IPS DF 6.9 (cell line): ENCODE results near the gene SASH1.

Source experiments
- DNase-seq: peaks from one replicate; pipeline ENCODE4 v3.0.0-alpha.2; 2013; ENCODE audit warnings: low read depth, low spot score
- H3K27ac ChIP-seq: one replicate; pipeline ENCODE4 v1.5.1; 2013; ENCODE audit warnings: low read length, control low read depth
- H3K27me3 ChIP-seq: 2 replicates; pipeline ENCODE4 v1.6.1; 2013; ENCODE audit warnings: mild to moderate bottlenecking, low read length; ENCODE audit not compliant: control insufficient read depth, insufficient read depth
- H3K36me3 ChIP-seq: 2 replicates; pipeline ENCODE4 v1.6.1; 2013; ENCODE audit warnings: low read length; ENCODE audit not compliant: control insufficient read depth, insufficient read depth
- H3K4me1 ChIP-seq: 2 replicates; pipeline ENCODE4 v1.6.1; 2013; ENCODE audit warnings: low read length; ENCODE audit not compliant: control insufficient read depth, insufficient read depth
- H3K4me3 ChIP-seq: 2 replicates; pipeline ENCODE4 v1.5.1; 2013; ENCODE audit warnings: mild to moderate bottlenecking, low read length
- H3K9me3 ChIP-seq: 2 replicates; pipeline ENCODE4 v1.6.1; 2013; ENCODE audit warnings: low read length, inconsistent platforms; ENCODE audit not compliant: control insufficient read depth, insufficient read depth
- WGBS: extraction: QIAGEN DNeasy Blood & Tissue Kit; methylation state at CpG from one replicate; pipeline ENCODE4 v1.1.7; 2013; ENCODE audit warnings: mixed read lengths, missing lambda C conversion rate; ENCODE audit not compliant: insufficient read length, insufficient coverage; 5-methylcytosine and 5-hydroxymethylcytosine counted together

SASH1 gene

GRCh38 chr6:148455225-148455624 lies 112.6 kb downstream of the SASH1 start:
- H3K27ac ChIP-seq: no peak overlapping the region
- no peaks in the 10 kb centered on the region for H3K27me3 ChIP-seq
- no peaks in the 10 kb centered on the region for H3K9me3 ChIP-seq
- WGBS: no CpG with 5 or more reads among the region's 10 CpGs
- DNase-seq: no peak
- H3K4me3 ChIP-seq: no peak overlapping the region
- no peaks in the 10 kb centered on the region for H3K36me3 ChIP-seq
- peaks cover 1% of the 10 kb centered on the region; the same call in 1 of the 2 replicates for H3K4me1 ChIP-seq

- no peak overlapping the region for H3K27ac ChIP-seq
These were observed 113.3 kb downstream of the SASH1 start for GRCh38 chr6:148455674-148456558.

GRCh38 chr6:148457137-148457842 lies 114.7 kb downstream of the SASH1 start:
- H3K9me3 ChIP-seq: no peaks in the 10 kb centered on the region
- no peak overlapping the region for H3K27ac ChIP-seq
- no CpG with 5 or more reads among the region's 10 CpGs for WGBS
- H3K36me3 ChIP-seq: no peaks in the 10 kb centered on the region
- no peak for DNase-seq
- no peak overlapping the region for H3K4me3 ChIP-seq
- no peaks in the 10 kb centered on the region for H3K27me3 ChIP-seq
- H3K4me1 ChIP-seq: peaks cover 1% of the 10 kb centered on the region; the same call in 1 of the 2 replicates

More at GRCh38 chr6:148455674-148456558, 113.3 kb downstream of the SASH1 start:
- peaks cover 1% of the 10 kb centered on the region; the same call in 1 of the 2 replicates for H3K4me1 ChIP-seq
- no peaks in the 10 kb centered on the region for H3K36me3 ChIP-seq
- no peak for DNase-seq
- H3K9me3 ChIP-seq: no peaks in the 10 kb centered on the region
- no peak overlapping the region for H3K4me3 ChIP-seq
- WGBS: no CpG with 5 or more reads among the region's 20 CpGs
- no peaks in the 10 kb centered on the region for H3K27me3 ChIP-seq

GRCh38 chr6:148457843-148458159 lies 115.2 kb downstream of the SASH1 start:
- H3K9me3 ChIP-seq: no peaks in the 10 kb centered on the region
- no CpG with 5 or more reads among the region's 4 CpGs for WGBS
- H3K36me3 ChIP-seq: no peaks in the 10 kb centered on the region
- no peak overlapping the region for H3K27ac ChIP-seq
- H3K4me1 ChIP-seq: peaks cover 1% of the 10 kb centered on the region; the same call in 1 of the 2 replicates
- no peak overlapping the region for H3K4me3 ChIP-seq
- no peak for DNase-seq
- H3K27me3 ChIP-seq: no peaks in the 10 kb centered on the region

GRCh38 chr6:148459238-148459637 lies 116.6 kb downstream of the SASH1 start:
- Histone ChIP-seq H3K4me1 (peaks cover 1% of the 10 kb centered on the region; the same call in 1 of the 2 replicates), H3K9me3 (no peaks in the 10 kb centered on the region), H3K27ac (no peak overlapping the region), H3K27me3 (no peaks in the 10 kb centered on the region), H3K36me3 (no peaks in the 10 kb centered on the region), H3K4me3 (no peak overlapping the region)
- DNase-seq: no peak
- no CpG with 5 or more reads among the region's 4 CpGs for WGBS

- no peaks in the 10 kb centered on the region for H3K27me3 ChIP-seq
- no peaks in the 10 kb centered on the region for H3K36me3 ChIP-seq
- DNase-seq: no peak
- H3K4me3 ChIP-seq: no peak overlapping the region
- no peaks in the 10 kb centered on the region for H3K9me3 ChIP-seq
- WGBS: no CpG with 5 or more reads among the region's 6 CpGs
- H3K27ac ChIP-seq: no peak overlapping the region
- no peaks in the 10 kb centered on the region for H3K4me1 ChIP-seq
These were observed 118.4 kb downstream of the SASH1 start for GRCh38 chr6:148460876-148461646.

GRCh38 chr6:148461986-148462577 lies 119.4 kb downstream of the SASH1 start:
- H3K9me3 ChIP-seq: no peaks in the 10 kb centered on the region
- no peak overlapping the region for H3K27ac ChIP-seq
- WGBS: no CpG with 5 or more reads among the region's 2 CpGs
- no peak for DNase-seq
- H3K4me3 ChIP-seq: no peak overlapping the region
- H3K36me3 ChIP-seq: no peaks in the 10 kb centered on the region
- H3K27me3 ChIP-seq: no peaks in the 10 kb centered on the region
- H3K4me1 ChIP-seq: no peaks in the 10 kb centered on the region

- no peaks in the 10 kb centered on the region for H3K4me1 ChIP-seq
- H3K9me3 ChIP-seq: no peaks in the 10 kb centered on the region
- no CpG with 5 or more reads among the region's 2 CpGs for WGBS
- H3K36me3 ChIP-seq: no peaks in the 10 kb centered on the region
- no peak overlapping the region for H3K4me3 ChIP-seq
- H3K27me3 ChIP-seq: no peaks in the 10 kb centered on the region
- H3K27ac ChIP-seq: no peak overlapping the region
- DNase-seq: no peak
These were observed 121.0 kb downstream of the SASH1 start for GRCh38 chr6:148463671-148464070.

- peak; percentile 31 for DNase-seq
- Histone ChIP-seq H3K27me3 (no peaks in the 10 kb centered on the region), H3K36me3 (no peaks in the 10 kb centered on the region), H3K9me3 (no peaks in the 10 kb centered on the region), H3K4me3 (no peak overlapping the region), H3K27ac (no peak overlapping the region), H3K4me1 (no peaks in the 10 kb centered on the region)
- no CpG with 5 or more reads among the region's 5 CpGs for WGBS
These were observed 121.8 kb downstream of the SASH1 start for GRCh38 chr6:148464319-148465010.
